Endothelial cell of umbilical vein (primary cell): ENCODE data around the gene MYO18A. TPM values are rescaled to one million over a fixed set of nuclear protein-coding genes. Genes with fewer than 3 reads are reported as not detected.

ENCODE experiments used
- BruUV-seq: library from RNA; stranded (reverse); fragments of 400-500 nt; replicated peaks from 2 replicates; lab custom pipeline; 2021; lab: Mats Ljungman, UMichigan
- CTCF ChIA-PET: fragments of 300-600, 350-600 bp; sonication (Branson Sonifier 250); formaldehyde crosslinking; loops from one replicate; lab custom pipeline; 2021; ENCODE audit warnings: antibody characterized with exemption, inconsistent platforms; lab: Charles Lee
- POLR2A ChIA-PET: fragments of 300-600, 350-600 bp; sonication (Branson Sonifier 250); formaldehyde crosslinking; loops from one replicate; lab custom pipeline; 2021; ENCODE audit warnings: antibody characterized with exemption, inconsistent platforms; lab: Charles Lee
- DNase-seq: peaks from one replicate; pipeline ENCODE4 v3.0.0-alpha.2; 2011; ENCODE audit warnings: low read depth, low spot score
- FAIRE-seq: peaks from 2 replicates; lab custom pipeline; 2011; peaks lifted over from hg19 to GRCh38; lab: Jason Lieb, UNC
- H2AFZ ChIP-seq: 2 replicates; pipeline ENCODE4 v1.6.0; 2012; ENCODE audit warnings: low read depth, low read length, control low read depth, inconsistent platforms
- H3K27ac ChIP-seq: 2 replicates; pipeline ENCODE4 v1.5.1; 2011; ENCODE audit warnings: low read depth, mild to moderate bottlenecking, control low read depth, low read length, moderate library complexity; ENCODE audit not compliant: insufficient read depth
- H3K27me3 ChIP-seq, 2 experiments: 2 replicates each; pipeline versions ENCODE4 v1.6.0 to v1.6.1; 2011; ENCODE audit warnings: low read length in 2 of 2, mixed read lengths in 1 of 2; ENCODE audit not compliant: control insufficient read depth in 2 of 2, insufficient read depth in 2 of 2
- H3K36me3 ChIP-seq, 2 experiments: 2 replicates in 1 of 2; 3 replicates in 1 of 2; pipeline ENCODE4 v1.5.1; 2011; ENCODE audit warnings: low read length in 2 of 2, mild to moderate bottlenecking in 1 of 2, moderate library complexity in 1 of 2; ENCODE audit not compliant: control insufficient read depth in 2 of 2, insufficient read depth in 2 of 2; ENCODE audit errors: extremely low read depth in 1 of 2
- H3K4me1 ChIP-seq: 3 replicates; pipeline ENCODE4 v1.5.1; 2011; ENCODE audit warnings: mild to moderate bottlenecking, low read length; ENCODE audit not compliant: control insufficient read depth, insufficient read depth; ENCODE audit errors: extremely low read depth
- H3K4me2 ChIP-seq: 2 replicates; pipeline ENCODE4 v1.6.1; 2011; ENCODE audit warnings: low read length, control low read depth, mixed read lengths; ENCODE audit not compliant: insufficient read depth
- H3K4me3 ChIP-seq, 3 experiments: fragments of 200-600 bp in 1 of 3; sonication (generic), shearing (Covaris generic) in 1 of 3; replicated peaks in 1 of 3; 2 replicates each; pipeline ENCODE4 v1.5.1; 2011 to 2016; ENCODE audit warnings: control low read depth in 3 of 3, low read length in 3 of 3, mild to moderate bottlenecking in 2 of 3, inconsistent platforms in 1 of 3, low read depth in 1 of 3, moderate library complexity in 1 of 3; ENCODE audit not compliant: insufficient read depth in 1 of 3
- H3K79me2 ChIP-seq: 2 replicates; pipeline ENCODE4 v1.6.0; 2012; ENCODE audit warnings: low read length, inconsistent platforms; ENCODE audit not compliant: control insufficient read depth, insufficient read depth
- H3K9ac ChIP-seq: replicated peaks from 2 replicates; pipeline ENCODE3; 2011; ENCODE audit warnings: low read length, control low read depth; ENCODE audit not compliant: insufficient read depth; ENCODE audit errors: extremely low read depth
- H3K9me1 ChIP-seq: replicated peaks from 3 replicates; pipeline ENCODE4 v1.6.0; 2011; ENCODE audit warnings: mild to moderate bottlenecking, low read length; ENCODE audit not compliant: control insufficient read depth, insufficient read depth; ENCODE audit errors: extremely low read depth
- H3K9me3 ChIP-seq: replicated peaks from 2 replicates; pipeline ENCODE4 v1.5.1; 2012; ENCODE audit warnings: low read length, inconsistent platforms; ENCODE audit not compliant: control insufficient read depth, insufficient read depth
- H4K20me1 ChIP-seq: replicated peaks from 2 replicates; pipeline ENCODE3; 2011; ENCODE audit warnings: mild to moderate bottlenecking, low read length; ENCODE audit not compliant: control insufficient read depth, insufficient read depth; ENCODE audit errors: extremely low read depth
- EZH2 ChIP-seq: IDR thresholded peaks from 2 replicates; pipeline ENCODE4 v1.6.1; 2012; ENCODE audit warnings: borderline replicate concordance, low read depth, mild to moderate bottlenecking, moderate library complexity, low read length, inconsistent platforms; ENCODE audit not compliant: severe bottlenecking
- FOS ChIP-seq: IDR thresholded peaks from 2 replicates; pipeline ENCODE4 v1.6.1; 2011; ENCODE audit warnings: mild to moderate bottlenecking, low read length, moderate library complexity, borderline replicate concordance; ENCODE audit not compliant: insufficient read depth
- GATA2 ChIP-seq: IDR thresholded peaks from 2 replicates; pipeline ENCODE4 v1.7.0; 2011; ENCODE audit warnings: low read depth, mild to moderate bottlenecking, moderate library complexity, mixed read lengths, low read length; ENCODE audit not compliant: insufficient read length, insufficient read depth
- JUN ChIP-seq: IDR thresholded peaks from 2 replicates; pipeline ENCODE4 v1.6.1; 2011; ENCODE audit warnings: borderline replicate concordance, low read depth; ENCODE audit not compliant: insufficient read length, insufficient read depth
- MYC ChIP-seq: IDR thresholded peaks from one replicate; pipeline ENCODE4 v1.6.1; 2011; ENCODE audit warnings: mild to moderate bottlenecking, low read depth, low read length
- POLR2A ChIP-seq: IDR thresholded peaks from 2 replicates; pipeline ENCODE4 v1.6.1; 2012; ENCODE audit warnings: low read depth, mild to moderate bottlenecking, control low read depth, low read length
- POLR2AphosphoS5 ChIP-seq: IDR thresholded peaks from 2 replicates; pipeline ENCODE4 v1.6.1; 2012; ENCODE audit warnings: low read depth, mild to moderate bottlenecking, control low read depth, low read length, moderate library complexity; ENCODE audit not compliant: insufficient read depth
- dilution Hi-C: fragments of 300-500 bp; cut with MboI; formaldehyde crosslinking; loops from one replicate; pipeline ENCODE4 v1.15.0; 2019; ENCODE audit warnings: low sequenced_read_pairs; ENCODE audit not compliant: extremely low pct_ligation_motif_present
- intact Hi-C: fragments of 100-400 bp; cut with micrococcal nuclease; formaldehyde crosslinking; loops from one replicate; pipeline ENCODE4 v1.10.0; 2022
- polyA plus RNA-seq, 4 experiments: library from polyadenylated mRNA; depleted of rRNA in 3 of 4; stranded (reverse) in 3 of 4; unstranded in 1 of 4; fragments of >200 nt; gene quantifications; 2 replicates each; pipeline versions ENCODE4 v1.2.1 to v1.2.3, GENCODE V29; 2011 to 2012; ENCODE audit warnings: missing spikeins in 1 of 4
- total RNA-seq: library from RNA; stranded (reverse); gene quantifications from 2 replicates; pipeline ENCODE4 v1.2.3, GENCODE V29; 2021
- TF ChIP-seq, protein P1 (sequence below), 2 donors: IDR thresholded peaks; 1 replicate in 1 of 2; 2 replicates in 1 of 2; pipeline ENCODE4 v1.5.1; 2011; ENCODE audit warnings: low read length in 2 of 2, mild to moderate bottlenecking in 2 of 2, moderate library complexity in 2 of 2, control low read depth in 1 of 2, inconsistent platforms in 1 of 2, low read depth in 1 of 2; ENCODE audit not compliant: insufficient read depth in 1 of 2; ENCODE audit errors: extremely low read depth in 1 of 2
- TF ChIP-seq, protein P2 (sequence below): IDR thresholded peaks from 2 replicates; pipeline ENCODE4 v1.6.1; 2011; ENCODE audit not compliant: insufficient read depth, insufficient read length

MYO18A gene
- total and polyA plus RNA-seq, 2 donors (not counting 3 experiments of a cell fraction or from before 2014, with no cell fraction given) = 3.9 to 28.3 TPM

DNA sequence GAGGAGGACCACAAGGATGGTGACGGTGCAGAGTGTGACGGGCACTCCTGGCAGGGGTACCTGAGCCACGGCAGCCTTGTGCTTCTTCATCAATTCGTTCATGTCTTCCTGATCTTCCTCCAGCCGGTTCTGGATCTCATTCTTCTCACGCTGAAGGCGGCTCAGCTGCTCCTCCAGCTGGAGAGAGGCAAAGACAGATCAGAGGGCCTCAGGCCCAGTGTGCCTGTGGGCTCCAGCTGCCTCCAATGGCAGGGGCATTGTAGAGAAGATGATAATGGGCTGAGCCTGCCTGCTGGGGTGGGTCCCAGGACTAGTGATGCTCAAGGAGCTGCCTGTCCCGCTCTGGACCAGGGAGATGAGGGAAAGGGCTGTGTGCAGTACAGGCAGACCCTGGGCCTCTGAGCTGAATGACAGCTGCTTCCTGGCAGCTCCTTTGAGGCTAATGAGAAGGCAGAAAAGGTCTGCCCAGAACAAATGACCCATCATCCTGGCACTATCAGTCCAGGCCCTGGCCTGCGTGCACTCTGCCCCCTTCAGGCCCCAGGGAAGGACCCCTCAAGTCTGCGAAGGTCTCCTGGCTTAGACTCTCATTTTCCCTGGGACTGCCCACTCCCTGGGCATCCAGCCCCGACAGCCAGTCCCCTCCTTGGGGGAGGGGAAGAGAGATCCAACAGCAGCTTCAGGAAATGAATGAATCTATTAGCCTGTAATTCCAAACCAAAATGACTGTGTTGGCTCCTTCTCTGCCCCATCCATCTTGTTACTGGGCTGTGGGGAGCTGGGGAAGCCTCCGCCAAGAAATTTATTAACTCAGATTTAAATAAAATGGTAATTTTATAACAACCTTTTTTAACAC is 89.2 kb downstream of the MYO18A start:
- no peaks in the 10 kb centered on the region for H3K79me2 ChIP-seq
- DNase-seq (no peak), FAIRE-seq (no peak)
- H3K4me2 ChIP-seq = no peak overlapping the region
- intact Hi-C loops = no loop called here
- H2AFZ ChIP-seq = no peak overlapping the region
- H3K4me3 ChIP-seq = no peak overlapping the region
- no peaks in the 10 kb centered on the region for H3K27me3 ChIP-seq
- no peak overlapping the region for H3K9ac ChIP-seq
- H3K4me1 ChIP-seq = no peaks in the 10 kb centered on the region
- H3K27ac ChIP-seq = no peak overlapping the region
- no peaks in the 10 kb centered on the region for H3K9me3 ChIP-seq
- dilution Hi-C loops = no loop called here
- TF ChIP-seq GATA2 = no peak
- TF ChIP-seq, protein P1, sequence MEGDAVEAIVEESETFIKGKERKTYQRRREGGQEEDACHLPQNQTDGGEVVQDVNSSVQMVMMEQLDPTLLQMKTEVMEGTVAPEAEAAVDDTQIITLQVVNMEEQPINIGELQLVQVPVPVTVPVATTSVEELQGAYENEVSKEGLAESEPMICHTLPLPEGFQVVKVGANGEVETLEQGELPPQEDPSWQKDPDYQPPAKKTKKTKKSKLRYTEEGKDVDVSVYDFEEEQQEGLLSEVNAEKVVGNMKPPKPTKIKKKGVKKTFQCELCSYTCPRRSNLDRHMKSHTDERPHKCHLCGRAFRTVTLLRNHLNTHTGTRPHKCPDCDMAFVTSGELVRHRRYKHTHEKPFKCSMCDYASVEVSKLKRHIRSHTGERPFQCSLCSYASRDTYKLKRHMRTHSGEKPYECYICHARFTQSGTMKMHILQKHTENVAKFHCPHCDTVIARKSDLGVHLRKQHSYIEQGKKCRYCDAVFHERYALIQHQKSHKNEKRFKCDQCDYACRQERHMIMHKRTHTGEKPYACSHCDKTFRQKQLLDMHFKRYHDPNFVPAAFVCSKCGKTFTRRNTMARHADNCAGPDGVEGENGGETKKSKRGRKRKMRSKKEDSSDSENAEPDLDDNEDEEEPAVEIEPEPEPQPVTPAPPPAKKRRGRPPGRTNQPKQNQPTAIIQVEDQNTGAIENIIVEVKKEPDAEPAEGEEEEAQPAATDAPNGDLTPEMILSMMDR (IDR thresholded peaks at IDR 0.05; ENCODE audit: extremely low read depth in 1 of 2, insufficient read depth in 1 of 2, low read depth in 1 of 2, low read length in 2 of 2) = no peak
- TF ChIP-seq POLR2AphosphoS5 = no peak
- TF ChIP-seq FOS = no peak
- no peak for TF ChIP-seq MYC
- TF ChIP-seq EZH2 = no peak
- TF ChIP-seq, protein P2, sequence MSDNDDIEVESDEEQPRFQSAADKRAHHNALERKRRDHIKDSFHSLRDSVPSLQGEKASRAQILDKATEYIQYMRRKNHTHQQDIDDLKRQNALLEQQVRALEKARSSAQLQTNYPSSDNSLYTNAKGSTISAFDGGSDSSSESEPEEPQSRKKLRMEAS = no peak
- no peak for TF ChIP-seq POLR2A
- no peak for TF ChIP-seq JUN
- no TSS peak for BruUV-seq
- CTCF ChIA-PET = interaction anchor here (0.7 to 4.5 kb wide), 6 partner anchors 9 to 137 kb away, joined by 3 to 23 read pairs (median 6); no protein-coding TSS in a partner anchor
- peaks cover 0 to 24% of the 10 kb centered on the region in 2 experiments for H3K36me3 ChIP-seq
- no peaks in the 10 kb centered on the region for H3K9me1 ChIP-seq
- H4K20me1 ChIP-seq = no peaks in the 10 kb centered on the region
- POLR2A ChIA-PET = no interaction called here
